Measurements from ENCODE around the gene TWNK.

DNA sequence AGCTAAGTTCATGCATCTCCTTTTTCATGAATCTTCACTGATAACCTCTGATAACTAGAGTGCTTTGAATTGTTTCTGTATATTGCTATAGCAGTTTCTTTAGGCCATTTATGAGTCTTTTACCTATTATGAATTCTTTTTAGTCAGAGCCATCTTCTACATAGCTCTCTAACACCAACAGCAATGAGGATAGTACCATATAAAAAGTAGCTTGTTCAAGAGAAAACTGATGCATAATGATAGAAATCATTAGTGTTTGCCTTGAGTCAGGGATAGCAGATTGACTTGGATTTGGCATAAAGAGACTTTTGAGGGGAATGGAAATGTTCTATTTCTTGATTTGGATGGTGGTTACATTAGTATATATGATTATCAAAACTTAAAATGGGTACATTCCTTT lies 43.8 kb upstream of the TWNK start:
- TF ChIP-seq YY1 (IDR thresholded peaks at IDR 0.05; ENCODE audit: borderline replicate concordance in 1 of 3, control insufficient read depth in 1 of 3, extremely low read depth in 1 of 3, insufficient read depth in 3 of 3, insufficient read length in 1 of 3, insufficient replicate concordance in 2 of 3, low read depth in 1 of 3, low read length in 2 of 3), result no peak
- TF ChIP-seq ZNF124 (CRISPR knock-in tag; IDR thresholded peaks at IDR 0.05), result no peak
- no peak for TF ChIP-seq NFRKB (IDR thresholded peaks at IDR 0.05; ENCODE audit: low read depth)
- no peak for TF ChIP-seq EZH2 (IDR thresholded peaks at IDR 0.05; ENCODE audit: borderline replicate concordance, low read depth, low read length)
- no peak for TF ChIP-seq POLR2A (conservative IDR thresholded peaks at IDR 0.05)
- TF ChIP-seq, protein P1, sequence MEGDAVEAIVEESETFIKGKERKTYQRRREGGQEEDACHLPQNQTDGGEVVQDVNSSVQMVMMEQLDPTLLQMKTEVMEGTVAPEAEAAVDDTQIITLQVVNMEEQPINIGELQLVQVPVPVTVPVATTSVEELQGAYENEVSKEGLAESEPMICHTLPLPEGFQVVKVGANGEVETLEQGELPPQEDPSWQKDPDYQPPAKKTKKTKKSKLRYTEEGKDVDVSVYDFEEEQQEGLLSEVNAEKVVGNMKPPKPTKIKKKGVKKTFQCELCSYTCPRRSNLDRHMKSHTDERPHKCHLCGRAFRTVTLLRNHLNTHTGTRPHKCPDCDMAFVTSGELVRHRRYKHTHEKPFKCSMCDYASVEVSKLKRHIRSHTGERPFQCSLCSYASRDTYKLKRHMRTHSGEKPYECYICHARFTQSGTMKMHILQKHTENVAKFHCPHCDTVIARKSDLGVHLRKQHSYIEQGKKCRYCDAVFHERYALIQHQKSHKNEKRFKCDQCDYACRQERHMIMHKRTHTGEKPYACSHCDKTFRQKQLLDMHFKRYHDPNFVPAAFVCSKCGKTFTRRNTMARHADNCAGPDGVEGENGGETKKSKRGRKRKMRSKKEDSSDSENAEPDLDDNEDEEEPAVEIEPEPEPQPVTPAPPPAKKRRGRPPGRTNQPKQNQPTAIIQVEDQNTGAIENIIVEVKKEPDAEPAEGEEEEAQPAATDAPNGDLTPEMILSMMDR (IDR thresholded peaks at IDR 0.05 in 2 of 3, conservative IDR thresholded peaks at IDR 0.05 in 1 of 3; ENCODE audit: insufficient read depth in 2 of 3, low read depth in 1 of 3, low read length in 3 of 3), result no peak
- TF ChIP-seq CBX3 (IDR thresholded peaks at IDR 0.05; ENCODE audit: borderline replicate concordance in 1 of 2, low read length in 2 of 2), result no peak
- TF ChIP-seq, protein P2, sequence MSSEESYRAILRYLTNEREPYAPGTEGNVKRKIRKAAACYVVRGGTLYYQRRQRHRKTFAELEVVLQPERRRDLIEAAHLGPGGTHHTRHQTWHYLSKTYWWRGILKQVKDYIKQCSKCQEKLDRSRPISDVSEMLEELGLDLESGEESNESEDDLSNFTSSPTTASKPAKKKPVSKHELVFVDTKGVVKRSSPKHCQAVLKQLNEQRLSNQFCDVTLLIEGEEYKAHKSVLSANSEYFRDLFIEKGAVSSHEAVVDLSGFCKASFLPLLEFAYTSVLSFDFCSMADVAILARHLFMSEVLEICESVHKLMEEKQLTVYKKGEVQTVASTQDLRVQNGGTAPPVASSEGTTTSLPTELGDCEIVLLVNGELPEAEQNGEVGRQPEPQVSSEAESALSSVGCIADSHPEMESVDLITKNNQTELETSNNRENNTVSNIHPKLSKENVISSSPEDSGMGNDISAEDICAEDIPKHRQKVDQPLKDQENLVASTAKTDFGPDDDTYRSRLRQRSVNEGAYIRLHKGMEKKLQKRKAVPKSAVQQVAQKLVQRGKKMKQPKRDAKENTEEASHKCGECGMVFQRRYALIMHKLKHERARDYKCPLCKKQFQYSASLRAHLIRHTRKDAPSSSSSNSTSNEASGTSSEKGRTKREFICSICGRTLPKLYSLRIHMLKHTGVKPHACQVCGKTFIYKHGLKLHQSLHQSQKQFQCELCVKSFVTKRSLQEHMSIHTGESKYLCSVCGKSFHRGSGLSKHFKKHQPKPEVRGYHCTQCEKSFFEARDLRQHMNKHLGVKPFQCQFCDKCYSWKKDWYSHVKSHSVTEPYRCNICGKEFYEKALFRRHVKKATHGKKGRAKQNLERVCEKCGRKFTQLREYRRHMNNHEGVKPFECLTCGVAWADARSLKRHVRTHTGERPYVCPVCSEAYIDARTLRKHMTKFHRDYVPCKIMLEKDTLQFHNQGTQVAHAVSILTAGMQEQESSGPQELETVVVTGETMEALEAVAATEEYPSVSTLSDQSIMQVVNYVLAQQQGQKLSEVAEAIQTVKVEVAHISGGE (CRISPR knock-in tag; IDR thresholded peaks at IDR 0.05), result no peak
- TF ChIP-seq, protein P3, sequence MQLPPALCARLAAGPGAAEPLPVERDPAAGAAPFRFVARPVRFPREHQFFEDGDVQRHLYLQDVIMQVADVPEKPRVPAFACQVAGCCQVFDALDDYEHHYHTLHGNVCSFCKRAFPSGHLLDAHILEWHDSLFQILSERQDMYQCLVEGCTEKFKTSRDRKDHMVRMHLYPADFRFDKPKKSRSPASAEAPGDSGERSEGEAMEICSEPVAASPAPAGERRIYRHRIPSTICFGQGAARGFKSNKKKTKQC (CRISPR knock-in tag; IDR thresholded peaks at IDR 0.05), result no peak
- no peak for TF ChIP-seq SMARCA5 (IDR thresholded peaks at IDR 0.05)
- no peak for TF ChIP-seq SRSF9 (IDR thresholded peaks at IDR 0.05; ENCODE audit: borderline replicate concordance, low read depth, low read length)
- TF ChIP-seq STAG1 (CRISPR knock-in tag; IDR thresholded peaks at IDR 0.05; ENCODE audit: borderline replicate concordance), result no peak

Measured in K562 (cell line).